PC-9 (cell line): ENCODE results near the gene PDE4DIP. TPM values are rescaled to one million over a fixed set of nuclear protein-coding genes. Genes with fewer than 3 reads are reported as not detected.
"Not testable (repeated sequence)": the region's sequence is repeated elsewhere in the genome, so short reads cannot be mapped to it uniquely, and the experiment has no call there.

Experiments
- Bru-seq: library from RNA; stranded (reverse); fragments of 400-500 nt; gene quantifications from one replicate; lab custom pipeline; 2021; lab: Mats Ljungman, UMichigan
- BruChase-seq, 2 experiments: library from RNA; stranded (reverse); fragments of 400-500 nt; gene quantifications; one replicate each; lab custom pipeline; 2021; lab: Mats Ljungman, UMichigan
- BruUV-seq: library from RNA; stranded (reverse); fragments of 400-500 nt; replicated peaks from 2 replicates; lab custom pipeline; 2021; lab: Mats Ljungman, UMichigan
- CTCF ChIA-PET: fragments of 300-600 bp; sonication (Branson Sonifier 250); formaldehyde crosslinking; loops from one replicate; lab custom pipeline; 2022; ENCODE audit warnings: antibody characterized with exemption; lab: Charles Lee
- POLR2A ChIA-PET: fragments of 300-600 bp; sonication (Branson Sonifier 250); formaldehyde crosslinking; loops from one replicate; lab custom pipeline; 2022; ENCODE audit warnings: antibody characterized with exemption; ENCODE audit not compliant: unreplicated experiment; lab: Charles Lee
- DNase-seq, 2 experiments: peaks; one replicate each; pipeline versions ENCODE4 v3.0.0 to v3.0.0-alpha.2; 2015 to 2022; ENCODE audit warnings: mixed read lengths in 1 of 2
- H2AFZ ChIP-seq: fragments of 200-600 bp; sonication (generic); 2 replicates; pipeline ENCODE4 v1.8.1; 2017; ENCODE audit warnings: antibody characterized with exemption
- H3F3A ChIP-seq: fragments of 200-600 bp; sonication (generic); 2 replicates; pipeline ENCODE4 v1.8.1; 2017; ENCODE audit warnings: antibody characterized with exemption, mild to moderate bottlenecking, low read depth; ENCODE audit not compliant: insufficient read depth
- H3K27ac ChIP-seq: fragments of 200-600 bp; sonication (generic); 2 replicates; pipeline ENCODE4 v1.6.1; 2016; ENCODE audit warnings: mixed run types
- H3K27me3 ChIP-seq: fragments of 200-600 bp; sonication (generic); 2 replicates; pipeline ENCODE4 v1.6.1; 2016; ENCODE audit warnings: low read depth, mixed run types; ENCODE audit not compliant: insufficient read depth
- H3K36me3 ChIP-seq: fragments of 200-600 bp; sonication (generic); 2 replicates; pipeline ENCODE4 v1.6.1; 2016; ENCODE audit warnings: low read depth, mixed run types
- H3K4me1 ChIP-seq: fragments of 200-600 bp; sonication (generic); replicated peaks from 2 replicates; pipeline ENCODE4 v1.6.1; 2016; ENCODE audit warnings: mixed run types; ENCODE audit not compliant: insufficient read depth
- H3K4me2 ChIP-seq: fragments of 200-600 bp; sonication (generic); 2 replicates; pipeline ENCODE4 v1.6.1; 2017; ENCODE audit warnings: mixed run types
- H3K4me3 ChIP-seq: fragments of 200-600 bp; sonication (generic); 2 replicates; pipeline ENCODE4 v1.6.1; 2016; ENCODE audit warnings: mixed run types
- H3K79me2 ChIP-seq: fragments of 200-600 bp; sonication (generic); 2 replicates; pipeline ENCODE4 v1.6.1; 2017; ENCODE audit warnings: low read depth, mixed run types
- H3K9me2 ChIP-seq: fragments of 200-600 bp; sonication (generic); 2 replicates; pipeline ENCODE4 v1.8.1; 2017; ENCODE audit warnings: mild to moderate bottlenecking; ENCODE audit not compliant: insufficient read depth
- H3K9me3 ChIP-seq: fragments of 200-600 bp; sonication (generic); 2 replicates; pipeline ENCODE4 v1.8.1; 2016; ENCODE audit warnings: low read depth; ENCODE audit not compliant: insufficient read depth
- H4K20me1 ChIP-seq: fragments of 200-600 bp; sonication (generic); 2 replicates; pipeline ENCODE4 v1.8.1; 2017; ENCODE audit not compliant: insufficient read depth
- intact Hi-C: fragments of 100-400 bp; cut with micrococcal nuclease; formaldehyde crosslinking; loops from one replicate; pipeline ENCODE4 v1.10.0; 2022; ENCODE audit not compliant: unreplicated experiment
- long read RNA-seq: library from polyadenylated mRNA; stranded (forward); transcript quantifications from one replicate; pipeline ENCODE4 v2.0.0, GENCODE V29; 2022
- total RNA-seq: library from RNA; stranded (reverse); gene quantifications from 2 replicates; pipeline ENCODE4 v1.2.3, GENCODE V29; 2021

PDE4DIP gene
- 24.7 and 28.1 TPM in 2 replicates for total RNA-seq
- percentile 34 among the genes with signal in this experiment for Bru-seq, nascent RNA
- percentile 36 among the genes with signal in this experiment for BruChase-seq, experiment 1, labeled RNA remaining after a 2-hour chase
- percentile 41 among the genes with signal in this experiment for BruChase-seq, experiment 2, labeled RNA remaining after a 6-hour chase
- long read RNA-seq, full-length matches to known transcripts: 27 of 39 reads
- long read RNA-seq, partial matches to known transcripts: 3 of 39 reads
- long read RNA-seq, other reads (novel, unspliced or antisense): 9 of 39 reads

GRCh38 chr1:148844220-148844619, at the start of gene PDE4DIP:
TSS of gene PDE4DIP (plus strand) at chr1:148844428. CDS start at chr1:148844775, 347 bp downstream.
- intact Hi-C loops, CTCF ChIA-PET, H3K36me3 ChIP-seq, H3K9me2 ChIP-seq, H3K27me3 ChIP-seq, H3F3A ChIP-seq, H4K20me1 ChIP-seq, H3K4me1 ChIP-seq, BruUV-seq, H3K27ac ChIP-seq, H3K4me2 ChIP-seq, H3K4me3 ChIP-seq, H3K79me2 ChIP-seq, H3K9me3 ChIP-seq, H2AFZ ChIP-seq, POLR2A ChIA-PET: not testable (repeated sequence)
- DNase-seq: peak in 1 of 2 experiments; percentile 1

GRCh38 chr1:148808268-148808928, 35.8 kb upstream of the PDE4DIP start:
- BruUV-seq, H3K27me3 ChIP-seq, H3K9me2 ChIP-seq, H4K20me1 ChIP-seq, H3K4me2 ChIP-seq, H3K4me3 ChIP-seq, DNase-seq, H3K79me2 ChIP-seq, H3K27ac ChIP-seq, H2AFZ ChIP-seq, H3K36me3 ChIP-seq, H3K4me1 ChIP-seq, intact Hi-C loops, POLR2A ChIA-PET, H3K9me3 ChIP-seq, CTCF ChIA-PET, H3F3A ChIP-seq: not testable (repeated sequence)

GRCh38 chr1:148808929-148809283, 35.3 kb upstream of the PDE4DIP start:
- intact Hi-C loops, POLR2A ChIA-PET, H3K4me3 ChIP-seq, BruUV-seq, H3K27me3 ChIP-seq, H4K20me1 ChIP-seq, CTCF ChIA-PET, H3K4me2 ChIP-seq, H3K79me2 ChIP-seq, DNase-seq, H3F3A ChIP-seq, H3K9me3 ChIP-seq, H3K27ac ChIP-seq, H3K9me2 ChIP-seq, H3K4me1 ChIP-seq, H2AFZ ChIP-seq, H3K36me3 ChIP-seq: not testable (repeated sequence)

- H3K27me3 ChIP-seq, BruUV-seq, CTCF ChIA-PET, H3K4me1 ChIP-seq, intact Hi-C loops, H2AFZ ChIP-seq, H3K9me3 ChIP-seq, H4K20me1 ChIP-seq, H3F3A ChIP-seq, H3K4me2 ChIP-seq, H3K79me2 ChIP-seq, H3K9me2 ChIP-seq, POLR2A ChIA-PET, H3K4me3 ChIP-seq, H3K36me3 ChIP-seq, DNase-seq, H3K27ac ChIP-seq: not testable (repeated sequence)
Observed at GRCh38 chr1:148822180-148822579, 22.0 kb upstream of the PDE4DIP start.

GRCh38 chr1:148823822-148824221, 20.4 kb upstream of the PDE4DIP start:
- intact Hi-C loops, CTCF ChIA-PET, H3K4me3 ChIP-seq, H3K27me3 ChIP-seq, H3K27ac ChIP-seq, H3K9me3 ChIP-seq, H3K9me2 ChIP-seq, H3K79me2 ChIP-seq, H3K4me2 ChIP-seq, H3F3A ChIP-seq, BruUV-seq, H4K20me1 ChIP-seq, DNase-seq, POLR2A ChIA-PET, H3K4me1 ChIP-seq, H2AFZ ChIP-seq, H3K36me3 ChIP-seq: not testable (repeated sequence)

GRCh38 chr1:148825029-148825428, 19.2 kb upstream of the PDE4DIP start:
- H3K27me3 ChIP-seq, intact Hi-C loops, H2AFZ ChIP-seq, H3K79me2 ChIP-seq, H3K4me3 ChIP-seq, H3K27ac ChIP-seq, BruUV-seq, H3F3A ChIP-seq, H3K4me1 ChIP-seq, H3K4me2 ChIP-seq, H3K36me3 ChIP-seq, H3K9me3 ChIP-seq, DNase-seq, H3K9me2 ChIP-seq, POLR2A ChIA-PET, H4K20me1 ChIP-seq, CTCF ChIA-PET: not testable (repeated sequence)

- H3K4me3 ChIP-seq, DNase-seq, H3K9me2 ChIP-seq: not testable (repeated sequence)
Observed at GRCh38 chr1:148828531-148828930, 15.7 kb upstream of the PDE4DIP start.

More at GRCh38 chr1:148828531-148828930, 15.7 kb upstream of the PDE4DIP start:
- H3K9me3 ChIP-seq, POLR2A ChIA-PET, H3K27me3 ChIP-seq, CTCF ChIA-PET, intact Hi-C loops, H3K36me3 ChIP-seq, H3K79me2 ChIP-seq, H3K4me1 ChIP-seq, H4K20me1 ChIP-seq, H3K4me2 ChIP-seq, H3F3A ChIP-seq, BruUV-seq, H3K27ac ChIP-seq, H2AFZ ChIP-seq: not testable (repeated sequence)
